Mononuclear cell (primary cell): ENCODE data around the gene PSMA7. TPM values are rescaled to one million over a fixed set of nuclear protein-coding genes. Genes with fewer than 3 reads are reported as not detected.

Source experiments
- H3K27me3 ChIP-seq: 2 replicates; pipeline ENCODE4 v1.6.0; 2011; ENCODE audit warnings: low read length, control low read depth; ENCODE audit not compliant: insufficient read depth
- H3K4me1 ChIP-seq: 2 replicates; pipeline ENCODE4 v1.5.1; 2011; ENCODE audit warnings: mild to moderate bottlenecking, low read length, control low read depth; ENCODE audit not compliant: insufficient read depth
- H3K4me3 ChIP-seq: 2 replicates; pipeline ENCODE4 v1.5.1; 2011; ENCODE audit warnings: mild to moderate bottlenecking, low read length, moderate library complexity
- H3K9me3 ChIP-seq: 2 replicates; pipeline ENCODE4 v1.5.1; 2011; ENCODE audit warnings: low read depth, mild to moderate bottlenecking, control low read depth, low read length
- total RNA-seq: library from RNA; depleted of rRNA; stranded (reverse); fragments of >200 nt; gene quantifications from one replicate; pipeline ENCODE4 v1.2.3, GENCODE V29; 2012

Gene PSMA7
- total RNA-seq, result 118 TPM

- H3K9me3 ChIP-seq, result no peaks in the 10 kb centered on the region
- H3K4me3 ChIP-seq, result peak within 1 kb of the TSS; percentile 75
- peaks cover 34% of the 10 kb centered on the region for H3K4me1 ChIP-seq
- H3K27me3 ChIP-seq, result no peaks in the 10 kb centered on the region
Measured at GRCh38 chr20:62143081-62143956, at the start of gene PSMA7, which contains the start of gene SS18L1. PSMA7 (minus strand) TSS chr20:62143394; CDS start chr20:62143303, 91 bp downstream. SS18L1 (plus strand) TSS chr20:62143769; CDS start chr20:62143821, 52 bp downstream.

GRCh38 chr20:62192635-62193034, 49.4 kb upstream of the PSMA7 start:
- Histone ChIP-seq H3K4me3 (no peak overlapping the region), H3K27me3 (no peaks in the 10 kb centered on the region), H3K9me3 (no peaks in the 10 kb centered on the region), H3K4me1 (peaks cover under 1% of the 10 kb centered on the region)

- Histone ChIP-seq H3K4me3 (no peak overlapping the region), H3K27me3 (no peaks in the 10 kb centered on the region), H3K4me1 (peaks cover 7% of the 10 kb centered on the region), H3K9me3 (no peaks in the 10 kb centered on the region)
Measured at GRCh38 chr20:62191781-62192559, 48.8 kb upstream of the PSMA7 start.

GRCh38 chr20:62190639-62191411, 47.6 kb upstream of the PSMA7 start:
- peaks cover 13% of the 10 kb centered on the region for H3K4me1 ChIP-seq
- no peaks in the 10 kb centered on the region for H3K27me3 ChIP-seq
- no peaks in the 10 kb centered on the region for H3K9me3 ChIP-seq
- H3K4me3 ChIP-seq, result no peak overlapping the region

GRCh38 chr20:62186887-62187866, 44.0 kb upstream of the PSMA7 start:
- peaks cover 40% of the 10 kb centered on the region for H3K4me1 ChIP-seq
- H3K27me3 ChIP-seq, result no peaks in the 10 kb centered on the region
- no peak overlapping the region for H3K4me3 ChIP-seq
- H3K9me3 ChIP-seq, result no peaks in the 10 kb centered on the region

- Histone ChIP-seq H3K9me3 (no peaks in the 10 kb centered on the region), H3K27me3 (no peaks in the 10 kb centered on the region), H3K4me1 (peaks cover 45% of the 10 kb centered on the region), H3K4me3 (no peak overlapping the region)
Measured at GRCh38 chr20:62186096-62186426, 42.9 kb upstream of the PSMA7 start.

- H3K4me3 ChIP-seq, result peak overlapping the region; percentile 89
- no peaks in the 10 kb centered on the region for H3K27me3 ChIP-seq
- H3K9me3 ChIP-seq, result no peaks in the 10 kb centered on the region
- peaks cover 45% of the 10 kb centered on the region for H3K4me1 ChIP-seq
Measured at GRCh38 chr20:62183426-62184142, 40.4 kb upstream of the PSMA7 start.

GRCh38 chr20:62182469-62183425, 39.6 kb upstream of the PSMA7 start, which contains the start of gene MTG2:
MTG2 (plus strand) TSS chr20:62183028; CDS start chr20:62193421, 10,393 bp downstream.
- Histone ChIP-seq H3K9me3 (no peaks in the 10 kb centered on the region), H3K4me3 (peak within 1 kb of the TSS; percentile 89)

GRCh38 chr20:62181808-62182207, 38.6 kb upstream of the PSMA7 start:
- H3K9me3 ChIP-seq, result no peaks in the 10 kb centered on the region
- H3K4me3 ChIP-seq, result no peak overlapping the region
- peaks cover 36% of the 10 kb centered on the region for H3K4me1 ChIP-seq
- H3K27me3 ChIP-seq, result no peaks in the 10 kb centered on the region

More at GRCh38 chr20:62182469-62183425, 39.6 kb upstream of the PSMA7 start, which contains the start of gene MTG2:
- peaks cover 45% of the 10 kb centered on the region for H3K4me1 ChIP-seq
- no peaks in the 10 kb centered on the region for H3K27me3 ChIP-seq

- Histone ChIP-seq H3K9me3 (no peaks in the 10 kb centered on the region), H3K4me3 (no peak overlapping the region), H3K4me1 (peaks cover 16% of the 10 kb centered on the region), H3K27me3 (no peaks in the 10 kb centered on the region)
Measured at GRCh38 chr20:62179162-62179504, 35.9 kb upstream of the PSMA7 start.

- Histone ChIP-seq H3K4me3 (no peak overlapping the region), H3K4me1 (peaks cover 10% of the 10 kb centered on the region), H3K9me3 (no peaks in the 10 kb centered on the region), H3K27me3 (no peaks in the 10 kb centered on the region)
Measured at GRCh38 chr20:62178316-62179161, 35.3 kb upstream of the PSMA7 start.

GRCh38 chr20:62177307-62177706, 34.1 kb upstream of the PSMA7 start:
- peaks cover 6% of the 10 kb centered on the region for H3K4me1 ChIP-seq
- no peak overlapping the region for H3K4me3 ChIP-seq
- H3K27me3 ChIP-seq, result no peaks in the 10 kb centered on the region
- no peaks in the 10 kb centered on the region for H3K9me3 ChIP-seq
